GM04503 (cell line): ENCODE measurements around the gene FBXL20.
"Not testable (repeated sequence)": the region's sequence is repeated elsewhere in the genome, so short reads cannot be mapped to it uniquely, and the experiment has no call there.

Experiments
- DNase-seq: peaks from one replicate; pipeline ENCODE4 v3.0.0-alpha.2; 2012; ENCODE audit warnings: low read depth

FBXL20 gene

DNA sequence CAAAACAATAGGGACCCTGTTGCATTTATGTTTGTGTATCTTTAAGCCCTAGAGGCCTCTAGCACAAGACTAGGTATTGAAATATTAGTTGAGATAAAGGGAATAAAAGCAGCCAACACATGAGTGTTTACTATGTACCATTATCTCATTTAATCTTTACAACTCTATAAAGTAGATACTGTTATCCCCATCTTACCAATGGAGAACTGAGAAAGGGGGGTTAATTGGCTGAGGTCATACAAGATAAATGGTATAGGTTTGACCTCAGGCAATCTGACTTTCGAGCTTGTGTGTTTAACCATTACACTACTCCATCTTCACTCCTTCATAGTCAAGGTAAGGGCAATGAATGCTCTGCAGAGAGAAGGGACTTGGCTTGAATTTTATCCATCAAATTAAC lies 149.4 kb downstream of the FBXL20 start:
- no peak for DNase-seq

DNA sequence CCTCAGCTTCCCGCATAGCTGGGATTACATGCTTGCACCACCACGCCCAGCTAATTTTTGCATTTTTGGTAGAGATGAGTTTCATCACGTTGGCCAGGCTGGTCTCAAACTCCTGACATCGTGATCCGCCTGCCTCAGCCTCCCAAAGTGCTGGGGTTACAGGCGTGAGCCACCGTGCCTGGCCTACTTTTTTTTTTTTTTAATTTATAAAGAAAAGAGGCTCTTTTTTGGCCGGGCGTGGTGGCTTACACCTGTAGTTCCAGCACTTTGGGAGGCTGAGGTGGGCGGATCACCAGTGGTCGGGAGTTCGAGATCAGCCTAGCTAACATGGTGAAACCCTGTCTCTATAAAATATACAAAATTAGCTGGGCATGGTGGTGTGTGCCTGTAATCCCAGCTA lies 151.3 kb downstream of the FBXL20 start:
- not testable (repeated sequence) for DNase-seq

DNA sequence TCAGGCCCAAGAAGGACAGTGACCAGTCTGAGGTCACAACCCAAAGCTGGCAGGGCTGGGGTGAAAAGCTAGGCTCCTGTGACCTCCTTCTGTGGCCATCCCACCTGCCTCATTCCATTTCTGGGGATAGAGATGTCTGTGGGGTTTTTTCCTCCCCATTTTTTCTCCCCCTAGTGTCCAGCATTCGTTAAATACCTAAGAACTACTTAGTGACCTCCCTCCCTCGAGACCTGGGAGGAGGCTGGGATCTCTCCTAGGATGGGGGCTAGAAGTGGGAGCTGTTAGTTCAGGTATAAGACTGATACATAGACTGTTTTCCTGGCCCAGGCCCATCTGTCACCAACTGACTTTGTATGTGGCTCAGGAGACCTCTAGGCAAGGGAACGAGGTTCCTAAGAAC lies 155.2 kb downstream of the FBXL20 start:
- DNase-seq = no peak

DNA sequence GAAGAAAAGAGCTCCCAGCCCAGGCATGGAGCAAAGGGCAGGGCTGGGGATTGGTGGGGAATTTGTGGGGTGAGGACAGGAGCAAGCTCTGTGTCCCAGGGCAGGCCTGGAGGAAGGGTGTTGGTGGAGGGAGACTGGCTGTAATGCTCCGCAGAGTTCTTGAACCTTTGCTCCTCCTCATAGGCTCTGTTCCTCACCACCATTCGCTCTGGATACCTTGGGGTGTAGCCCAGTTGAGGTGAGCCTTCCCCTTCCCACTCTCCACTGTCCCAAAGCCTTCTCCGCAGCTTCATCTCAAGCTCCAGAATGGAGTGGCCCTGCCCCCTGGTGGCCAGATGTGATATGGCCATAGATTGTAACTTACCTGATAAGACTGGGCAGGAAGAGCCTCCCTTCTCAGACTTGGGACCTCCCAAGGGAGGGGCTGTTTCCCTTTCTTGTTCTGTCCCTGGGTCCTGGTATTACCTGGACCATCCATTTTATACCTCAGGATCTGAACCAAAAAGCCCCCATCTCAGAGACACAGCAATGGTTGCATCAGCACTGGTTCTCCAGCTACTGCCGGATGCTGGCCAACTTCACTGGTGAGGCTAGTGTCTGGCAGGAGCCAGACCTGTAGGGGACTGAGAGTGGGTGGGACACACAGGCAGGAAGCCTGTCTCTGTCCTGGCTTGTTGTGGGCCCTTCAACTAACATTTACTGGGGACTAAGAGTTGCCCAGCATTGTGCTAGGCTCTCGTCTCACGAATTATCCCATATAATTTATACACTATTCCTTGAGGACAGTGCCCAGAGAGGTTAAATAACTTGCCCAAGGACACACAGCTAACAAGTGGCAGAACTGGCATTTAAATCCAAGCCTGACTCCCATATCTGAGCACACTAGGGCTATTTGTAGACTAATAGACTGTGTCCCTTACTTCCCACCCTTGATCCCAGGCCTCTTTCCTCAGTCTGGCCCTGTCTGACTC lies 156.5 kb downstream of the FBXL20 start:
- no peak for DNase-seq

DNA sequence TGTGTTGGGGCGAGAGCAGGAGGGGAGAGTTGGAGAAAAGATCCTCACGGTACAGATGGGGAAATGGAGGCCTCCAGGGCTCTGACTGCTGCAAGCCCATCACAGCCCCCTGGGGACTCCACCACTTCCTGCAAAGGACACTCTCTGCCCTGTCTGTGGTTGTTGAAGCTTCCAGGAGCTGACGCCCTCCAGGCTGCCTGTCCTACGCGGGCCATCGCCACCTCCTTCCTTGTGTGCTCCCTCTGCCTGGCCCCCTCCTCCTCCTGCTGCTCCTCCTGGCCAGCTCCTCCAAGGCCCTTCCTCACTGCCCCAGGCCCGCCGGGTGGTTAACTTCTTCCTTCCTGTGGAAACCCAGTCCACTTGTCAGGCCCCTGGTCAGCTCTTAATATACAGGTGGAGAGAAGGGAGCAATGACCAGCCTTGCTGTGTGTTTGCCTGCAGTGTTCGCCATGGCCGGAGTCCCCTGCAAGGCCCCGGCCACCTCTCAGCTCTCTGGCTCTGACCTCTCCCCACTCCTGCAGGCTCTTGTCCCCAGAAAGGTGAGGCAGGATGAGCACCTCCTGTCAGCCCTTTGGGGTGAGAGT lies 157.3 kb downstream of the FBXL20 start:
- DNase-seq = no peak

DNA sequence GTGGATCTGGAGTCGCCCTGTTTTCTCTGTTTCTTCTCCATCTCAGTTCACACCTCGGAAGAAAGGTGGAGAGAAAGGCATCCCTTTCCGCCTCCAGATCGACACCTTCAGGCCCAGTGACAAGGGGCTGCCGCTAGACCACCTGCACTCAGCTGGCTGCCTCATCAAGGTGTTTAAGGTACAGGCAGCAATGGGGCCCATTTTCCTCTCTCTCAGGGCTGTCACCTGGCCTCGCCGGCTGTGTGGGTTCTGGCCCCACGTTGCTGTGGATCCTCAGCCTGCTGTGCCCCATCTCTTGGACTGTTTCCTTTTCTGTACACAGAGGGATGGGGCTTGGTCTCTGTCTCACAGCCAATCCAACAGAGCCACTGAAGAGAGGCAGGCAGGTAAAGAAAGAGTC lies 158.3 kb downstream of the FBXL20 start:
- DNase-seq = no peak

DNA sequence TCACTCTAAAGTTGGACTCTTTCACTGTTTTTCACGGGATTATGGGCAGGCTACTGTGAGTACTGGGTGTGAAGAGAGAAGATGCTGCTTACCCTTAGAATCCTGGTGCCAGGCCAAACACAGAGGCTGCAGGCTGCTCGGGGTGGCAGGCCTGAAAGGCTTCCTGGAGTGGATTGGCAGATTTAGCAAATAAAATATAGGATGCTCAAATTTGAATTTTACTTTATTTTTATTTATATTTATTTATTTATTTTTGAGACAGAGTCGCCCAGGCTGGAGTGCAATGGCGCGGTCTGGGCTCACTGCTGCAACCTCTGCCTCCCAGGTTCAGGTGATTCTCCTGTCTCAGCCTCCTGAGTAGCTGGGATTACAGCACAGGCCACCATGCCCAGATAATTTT lies 160.8 kb downstream of the FBXL20 start:
- no peak for DNase-seq

DNA sequence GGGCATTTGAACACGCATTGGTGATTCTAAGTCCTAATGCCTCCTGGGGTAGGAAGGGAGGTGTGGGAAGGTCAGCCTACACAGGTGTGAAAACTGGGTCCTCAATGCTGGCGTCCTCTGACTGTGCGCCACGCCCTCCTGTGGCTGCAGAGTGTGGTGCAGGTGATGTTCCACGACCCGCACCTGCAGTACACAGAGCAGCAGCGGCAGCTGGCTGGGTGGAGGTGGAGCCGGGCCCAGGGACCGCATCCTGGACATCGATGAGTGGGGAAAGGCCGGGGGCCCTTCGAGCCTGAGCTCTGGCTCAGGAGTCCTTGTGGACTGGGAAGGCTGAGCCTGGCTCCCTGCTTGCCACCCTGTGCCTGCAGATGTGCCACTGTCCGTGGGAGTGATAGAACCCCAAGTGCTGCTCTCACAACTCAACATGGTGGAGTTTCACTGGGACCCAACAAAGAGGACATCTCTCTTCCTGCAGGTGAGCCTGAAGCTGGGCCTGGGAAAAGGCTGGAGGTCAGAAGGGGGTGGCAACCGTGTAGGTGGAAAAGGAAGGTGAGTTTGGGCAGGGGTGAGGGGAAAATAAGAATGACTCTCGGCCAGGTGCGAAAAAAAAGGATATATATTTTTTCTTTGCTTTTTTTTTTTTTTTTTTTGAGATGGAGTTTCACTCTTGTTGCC lies 161.6 kb downstream of the FBXL20 start:
- DNase-seq = no peak

DNA sequence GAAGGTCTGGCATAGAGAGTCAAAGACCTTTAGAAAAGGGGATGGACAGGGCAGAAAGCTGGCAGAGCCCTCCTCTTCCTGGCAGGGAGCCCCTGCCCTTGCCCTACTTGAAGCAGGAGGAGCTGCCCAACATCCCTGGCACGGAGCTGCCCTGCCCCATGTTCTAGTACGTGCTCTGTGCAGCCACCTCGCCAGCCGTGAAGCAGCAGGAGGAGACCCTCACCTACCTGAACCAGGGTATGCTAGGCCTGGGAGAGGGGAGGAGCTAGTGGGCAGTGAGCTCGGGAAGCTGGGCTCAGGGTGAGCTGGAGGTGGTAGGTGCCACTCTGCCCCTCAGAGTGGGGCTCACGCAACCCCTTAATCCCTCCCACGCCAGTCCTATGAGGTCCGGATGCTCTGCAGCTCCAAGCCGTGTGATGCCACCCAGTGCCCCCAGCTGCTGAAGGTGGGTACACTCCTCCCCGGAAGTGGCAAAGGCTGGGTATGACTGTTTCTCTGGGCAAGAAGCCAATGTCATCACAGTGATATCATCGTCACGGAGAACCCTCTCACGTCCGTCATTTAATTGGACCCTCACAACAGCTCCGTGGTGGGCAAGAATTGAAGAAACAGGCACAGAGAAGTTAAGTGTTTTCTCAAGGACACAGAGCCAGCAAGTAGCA lies 163.0 kb downstream of the FBXL20 start:
- DNase-seq = no peak

DNA sequence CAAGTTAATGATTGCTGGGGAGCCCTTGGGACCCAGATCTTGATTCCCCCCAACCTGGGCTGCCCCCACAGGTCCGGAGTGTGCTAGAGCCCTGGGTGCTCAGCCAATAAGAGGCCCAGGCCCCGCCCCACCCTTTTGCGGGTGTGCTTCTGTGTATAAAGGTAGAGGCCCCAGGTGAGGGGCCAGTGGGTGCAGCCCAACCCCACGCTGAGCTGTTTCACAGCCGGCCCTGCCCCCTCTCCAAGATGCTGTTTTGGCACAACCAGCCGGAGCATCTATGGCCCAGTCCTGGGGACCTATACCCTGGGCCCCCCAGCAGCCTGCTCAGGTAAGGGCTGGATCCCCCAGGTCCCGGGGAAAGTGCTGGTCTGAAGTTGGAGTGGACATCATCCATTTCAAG lies 163.8 kb downstream of the FBXL20 start:
- DNase-seq = no peak

DNA sequence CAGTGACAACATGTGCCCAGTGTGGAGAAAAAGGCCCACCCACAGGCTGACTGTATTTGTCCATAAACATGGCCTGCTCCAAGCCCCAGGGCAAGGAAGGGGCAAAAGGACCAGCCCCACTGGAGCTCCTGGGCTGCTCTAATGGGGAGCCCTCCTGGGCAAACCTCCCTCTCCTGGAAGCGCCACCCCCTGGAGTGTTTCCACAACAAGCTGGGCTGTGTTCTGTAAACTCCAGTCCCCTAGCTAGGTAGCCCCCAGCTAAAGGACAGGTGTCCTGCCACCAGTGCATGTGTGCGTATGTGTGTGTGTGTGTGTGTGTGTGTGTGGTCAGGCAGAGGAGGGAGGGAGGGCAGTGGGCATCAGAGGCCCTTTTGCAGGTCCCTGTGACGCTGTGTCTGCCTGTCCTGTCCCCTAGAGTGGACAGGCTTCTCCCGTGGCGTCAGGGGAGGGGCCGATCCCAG lies 164.4 kb downstream of the FBXL20 start:
- DNase-seq = no peak

DNA sequence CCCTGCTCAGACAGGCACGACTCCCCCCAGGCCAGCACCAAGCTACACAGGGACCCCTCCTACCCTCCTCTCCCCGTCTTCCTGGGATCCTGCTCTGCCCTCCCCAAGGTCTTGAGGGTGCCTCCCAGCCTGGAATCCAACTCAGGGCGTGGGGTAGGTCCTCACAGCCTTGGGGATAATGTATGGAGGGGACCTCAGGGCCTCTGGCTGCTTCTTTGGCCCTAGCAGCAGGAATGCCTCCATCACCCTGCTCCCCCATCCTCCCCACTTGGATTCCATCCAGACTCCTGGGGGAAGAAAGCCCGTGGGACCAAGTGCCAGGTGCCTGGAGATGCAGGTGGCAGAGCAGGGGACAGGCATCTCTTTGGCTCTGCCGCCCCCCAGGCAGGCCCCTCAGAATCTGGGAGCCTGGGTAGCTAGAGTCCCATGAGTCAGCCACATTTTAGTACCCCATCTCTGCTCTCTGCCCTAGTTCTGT lies 164.9 kb downstream of the FBXL20 start:
- DNase-seq = no peak

DNA sequence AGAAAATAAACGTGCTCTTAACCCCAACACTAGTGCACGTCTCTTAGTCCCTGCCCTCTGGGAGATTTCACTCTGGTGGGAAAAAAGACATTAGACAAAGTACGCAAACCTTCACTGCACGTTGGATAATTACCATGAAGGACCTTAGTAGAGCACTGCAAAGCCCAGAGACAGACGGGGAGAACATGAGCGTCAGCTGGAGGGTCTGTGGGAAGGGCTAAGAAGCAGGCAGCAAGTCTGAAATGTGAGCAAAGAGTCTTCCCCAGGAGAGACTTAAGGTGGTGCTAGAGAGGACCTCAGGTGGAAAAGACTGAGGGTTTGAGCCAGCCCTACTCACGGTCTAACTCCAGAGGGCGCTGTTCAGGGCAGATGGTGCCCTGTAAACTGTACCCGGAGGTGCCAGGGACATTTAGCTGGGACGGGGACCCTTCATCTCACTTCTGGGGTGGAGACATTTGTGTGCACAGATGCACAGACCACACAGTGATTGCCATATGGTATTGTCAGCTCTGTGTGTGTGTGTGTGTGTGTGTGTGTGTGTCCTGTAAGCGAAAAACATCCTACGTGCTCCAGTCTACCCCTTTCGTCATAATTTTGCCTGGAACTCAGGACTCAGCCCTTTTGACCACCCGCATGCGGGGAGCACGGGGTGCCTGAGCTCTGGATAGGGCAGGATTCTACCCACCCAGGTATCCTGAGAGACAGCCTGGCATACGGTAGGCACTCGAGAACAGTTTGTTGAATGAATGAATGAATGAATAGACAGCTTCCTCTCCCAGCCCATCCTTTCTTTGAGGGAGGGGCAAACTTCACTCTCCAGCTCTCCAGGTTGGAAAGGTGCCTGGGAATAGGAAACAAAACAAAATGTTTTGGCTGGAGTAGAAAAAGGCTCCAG lies 165.6 kb downstream of the FBXL20 start:
- no peak for DNase-seq

DNA sequence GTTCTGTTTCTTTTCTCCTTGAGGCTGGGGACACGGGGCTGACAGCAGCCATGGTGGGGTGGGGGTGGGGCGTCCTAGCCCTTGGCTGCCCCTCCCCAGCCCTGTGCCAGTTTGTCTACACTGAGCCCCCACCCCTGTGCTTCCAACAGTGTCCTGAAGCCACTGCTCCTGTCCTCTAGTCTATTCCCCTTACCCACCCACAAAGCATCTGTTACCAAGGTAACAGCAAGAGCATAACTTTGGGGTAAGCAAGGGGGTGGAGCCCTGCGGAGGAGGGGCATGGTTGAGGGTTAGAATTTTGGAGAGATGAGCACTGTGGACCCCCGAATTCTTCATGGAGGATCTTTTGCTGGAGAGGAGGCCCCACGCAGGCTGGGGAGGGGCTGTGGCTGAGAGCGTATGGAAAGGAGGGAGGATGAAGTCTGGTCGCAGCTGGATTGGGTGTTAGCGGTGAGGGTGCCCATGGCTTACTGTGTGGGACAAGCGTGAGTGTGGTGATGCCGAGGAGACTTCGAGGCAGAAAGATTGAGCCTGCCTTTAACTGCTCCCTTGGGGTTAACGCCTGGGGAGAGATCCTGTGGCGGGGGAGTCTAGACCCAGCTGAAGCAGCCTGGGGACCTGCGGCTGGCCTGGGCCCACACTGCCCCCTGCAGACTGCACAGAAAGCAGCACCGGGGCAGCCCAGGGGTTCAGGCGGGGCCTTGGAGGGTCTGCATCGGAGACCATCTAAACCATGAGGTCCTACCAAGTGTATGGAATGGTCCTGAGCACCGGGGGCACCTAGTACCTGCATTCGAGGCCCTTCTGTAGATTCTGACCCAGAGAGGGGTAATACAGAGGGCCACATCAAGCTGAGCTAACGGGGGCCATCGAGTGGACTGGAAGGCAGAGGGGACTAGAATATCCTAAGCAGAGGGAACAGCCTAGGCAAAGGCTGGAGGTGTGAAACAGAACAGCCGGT lies 169.6 kb downstream of the FBXL20 start:
- DNase-seq = no peak

DNA sequence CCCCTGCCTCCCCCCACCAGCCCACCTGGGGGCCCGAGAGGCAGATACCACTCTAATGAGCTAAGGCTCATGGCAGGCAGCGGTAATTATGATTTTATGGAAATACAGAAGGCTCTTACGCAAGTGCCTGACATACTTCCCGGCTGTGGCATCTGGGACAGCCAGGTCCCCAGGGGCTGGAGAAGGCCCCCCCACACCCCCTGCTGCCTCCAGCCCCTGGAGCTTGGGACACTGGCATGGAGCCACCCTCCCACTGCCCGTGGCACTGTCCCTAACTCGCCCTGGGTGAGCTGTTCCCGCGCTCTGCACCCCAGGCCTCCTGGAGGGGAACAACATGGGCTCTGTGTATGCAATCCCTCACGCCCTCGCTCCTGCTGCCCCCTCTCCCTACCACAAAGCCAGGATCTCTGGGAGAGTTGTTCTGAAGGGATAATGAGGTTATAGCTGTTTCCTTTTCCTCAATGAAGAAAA lies 170.3 kb downstream of the FBXL20 start:
- DNase-seq = no peak

DNA sequence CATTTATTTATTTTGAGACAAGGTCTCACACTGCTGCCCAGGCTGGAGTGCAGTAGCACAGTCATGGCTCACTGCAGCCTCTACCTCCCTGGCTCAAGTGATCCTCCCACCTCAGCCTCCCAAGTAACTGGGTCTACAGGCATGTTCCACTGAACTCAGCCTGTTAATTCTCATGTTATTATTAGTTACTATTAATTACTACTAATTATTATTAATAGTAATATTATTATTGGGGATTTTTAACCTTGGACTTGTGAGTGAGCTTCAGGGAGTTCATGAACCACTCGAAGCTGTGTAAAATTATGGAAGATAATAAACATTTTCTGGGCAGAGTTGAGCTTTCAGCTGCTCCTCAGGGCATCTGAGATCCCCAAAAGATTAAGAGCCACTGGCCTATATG lies 171.1 kb downstream of the FBXL20 start:
- DNase-seq = no peak

DNA sequence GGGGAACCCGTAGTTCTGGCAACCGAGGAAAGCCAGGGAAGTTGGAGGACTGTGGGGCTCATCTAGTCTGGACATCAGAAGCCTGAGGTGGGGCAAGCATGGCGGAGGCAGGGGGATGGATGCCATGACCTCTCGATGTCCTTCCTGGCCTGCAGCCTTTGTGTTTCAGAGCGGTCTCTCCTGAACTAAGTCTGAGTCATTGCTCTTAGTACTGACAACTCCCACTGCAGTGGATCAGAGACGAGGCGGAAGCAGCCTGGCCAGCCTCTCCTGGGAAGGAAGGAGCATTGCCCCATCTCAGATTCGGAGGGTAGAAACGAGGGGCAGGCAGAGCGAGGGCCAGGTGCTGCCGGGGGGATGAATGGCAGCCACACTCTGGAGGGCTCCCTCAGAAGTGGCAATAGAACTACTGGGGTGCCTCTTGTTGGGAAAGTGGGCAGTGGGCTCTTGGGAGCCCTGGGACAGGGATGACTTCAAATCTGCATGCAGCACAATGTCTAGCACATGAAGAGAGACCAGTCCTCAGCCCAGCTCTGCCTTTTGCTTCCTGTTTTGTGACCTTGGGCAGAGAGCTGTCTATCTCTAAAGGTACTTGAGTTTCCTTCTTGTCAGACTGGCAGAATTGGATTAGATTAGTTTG lies 172.0 kb downstream of the FBXL20 start:
- no peak for DNase-seq

DNA sequence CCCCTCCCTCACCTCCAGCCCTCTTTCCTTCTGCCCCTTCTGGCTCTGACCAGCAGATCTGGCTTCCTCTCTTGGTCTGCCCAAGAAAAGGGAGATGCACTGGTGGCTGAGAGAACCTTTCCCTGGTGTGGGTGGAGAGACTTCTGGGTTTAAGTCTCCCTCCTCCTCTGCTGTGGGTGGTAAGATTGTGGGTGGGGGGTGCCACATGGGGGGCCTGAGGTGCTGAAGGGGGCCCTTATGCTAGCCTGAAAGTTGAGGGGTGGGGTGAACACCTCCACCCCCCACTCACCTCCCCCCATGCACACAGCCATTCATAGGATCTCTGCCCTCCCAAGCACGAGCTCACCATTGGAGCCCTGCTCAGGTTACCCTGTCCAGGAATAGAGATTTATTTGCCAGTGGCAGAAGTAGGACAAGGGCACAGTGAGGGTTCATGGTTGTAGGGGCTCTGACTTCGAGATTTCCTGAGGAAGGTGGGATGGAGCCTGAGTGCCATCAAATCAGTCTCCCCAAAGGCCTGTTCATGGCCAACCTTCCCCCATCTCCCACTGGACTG lies 174.0 kb downstream of the FBXL20 start:
- DNase-seq = no peak
